IMR-90 (cell line): ENCODE results near the gene CNST. TPM values are rescaled to one million over a fixed set of nuclear protein-coding genes. Genes with fewer than 3 reads are reported as not detected.
A peak's percentile ranks its signal among the peaks of the same experiment; 100 is the strongest.

Source experiments
- ATAC-seq: fragments of 200-7000 bp; cut with Tn5 transposase; 2 replicates; pipeline ENCODE4 v1.9.1; 2020; ENCODE audit warnings: low read depth, mild to moderate bottlenecking, moderate library complexity
- BruUV-seq: library from RNA; stranded (reverse); fragments of 400-500 nt; replicated peaks from 2 replicates; lab custom pipeline; 2021; lab: Mats Ljungman, UMichigan
- CTCF ChIA-PET: fragments of 300-600 bp; formaldehyde crosslinking; extraction: SDS; loops from one replicate; lab custom pipeline; 2021; ENCODE audit warnings: antibody characterized with exemption; lab: Yijun Ruan, JAX
- POLR2A ChIA-PET: fragments of 300-600 bp; sonication (Branson Sonifier 250); formaldehyde crosslinking; loops from one replicate; lab custom pipeline; 2022; ENCODE audit warnings: antibody characterized with exemption; ENCODE audit not compliant: unreplicated experiment; lab: Charles Lee
- DNase-seq: peaks from one replicate; pipeline ENCODE4 v3.0.0; 2013
- H2AFZ ChIP-seq: replicated peaks from 2 replicates; pipeline ENCODE3; 2013; ENCODE audit warnings: low read length, mild to moderate bottlenecking; ENCODE audit not compliant: poor library complexity
- H2AK5ac ChIP-seq: 2 replicates; pipeline ENCODE4 v1.6.1; 2013; ENCODE audit warnings: low read depth, low read length, inconsistent platforms
- H2AK9ac ChIP-seq: replicated peaks from 2 replicates; pipeline ENCODE3; 2013; ENCODE audit warnings: mild to moderate bottlenecking, low read depth, low read length, moderate library complexity; ENCODE audit not compliant: poor library complexity
- H2BK120ac ChIP-seq: 2 replicates; pipeline ENCODE4 v1.6.1; 2013; ENCODE audit warnings: low read depth, low read length, inconsistent platforms
- H2BK15ac ChIP-seq: 3 replicates; pipeline ENCODE4 v1.6.1; 2013; ENCODE audit warnings: low read depth, low read length, inconsistent platforms
- H2BK20ac ChIP-seq: 2 replicates; pipeline ENCODE4 v1.6.1; 2013; ENCODE audit warnings: low read depth, mild to moderate bottlenecking, inconsistent platforms, low read length, moderate library complexity
- H2BK5ac ChIP-seq: 2 replicates; pipeline ENCODE4 v1.6.1; 2013; ENCODE audit warnings: mild to moderate bottlenecking, low read depth, low read length, inconsistent platforms; ENCODE audit not compliant: poor library complexity, severe bottlenecking
- H3K14ac ChIP-seq: replicated peaks from 2 replicates; pipeline ENCODE4 v1.6.1; 2013; ENCODE audit warnings: low read depth, low read length, inconsistent platforms
- H3K18ac ChIP-seq: 2 replicates; pipeline ENCODE4 v1.6.1; 2013; ENCODE audit warnings: low read depth, low read length, control low read depth
- H3K23ac ChIP-seq: 2 replicates; pipeline ENCODE4 v1.6.1; 2013; ENCODE audit warnings: low read depth, low read length, inconsistent platforms
- H3K27ac ChIP-seq: 2 replicates; pipeline ENCODE4 v1.5.1; 2013; ENCODE audit warnings: mild to moderate bottlenecking, control low read depth, low read length; ENCODE audit not compliant: insufficient read depth
- H3K27me3 ChIP-seq: 2 replicates; pipeline ENCODE4 v1.6.1; 2013; ENCODE audit warnings: low read length; ENCODE audit not compliant: control insufficient read depth, insufficient read depth
- H3K36me3 ChIP-seq: 2 replicates; pipeline ENCODE4 v1.6.1; 2013; ENCODE audit warnings: low read length, mixed read lengths; ENCODE audit not compliant: control insufficient read depth, insufficient read depth
- H3K4ac ChIP-seq: 2 replicates; pipeline ENCODE4 v1.6.1; 2013; ENCODE audit warnings: low read depth, low read length, inconsistent platforms
- H3K4me1 ChIP-seq: 2 replicates; pipeline ENCODE4 v1.6.1; 2013; ENCODE audit warnings: low read length, mixed read lengths; ENCODE audit not compliant: control insufficient read depth, insufficient read depth
- H3K4me2 ChIP-seq: 2 replicates; pipeline ENCODE4 v1.6.1; 2013; ENCODE audit warnings: low read depth, mild to moderate bottlenecking, control low read depth, low read length, moderate library complexity
- H3K4me3 ChIP-seq: 2 replicates; pipeline ENCODE4 v1.5.1; 2013; ENCODE audit warnings: low read depth, mild to moderate bottlenecking, control low read depth, low read length, moderate library complexity; ENCODE audit not compliant: insufficient read depth
- H3K56ac ChIP-seq: 2 replicates; pipeline ENCODE4 v1.6.1; 2013; ENCODE audit warnings: low read length, inconsistent platforms; ENCODE audit not compliant: insufficient read depth; ENCODE audit errors: extremely low read depth
- H3K79me1 ChIP-seq, 2 experiments: 2 replicates each; pipeline ENCODE4 v1.6.1; 2013; ENCODE audit warnings: low read length in 2 of 2, inconsistent platforms in 1 of 2, low read depth in 1 of 2
- H3K9ac ChIP-seq: 2 replicates; pipeline ENCODE4 v1.6.1; 2013; ENCODE audit warnings: low read depth, low read length, control low read depth
- H3K9me1 ChIP-seq: 2 replicates; pipeline ENCODE4 v1.6.1; 2013; ENCODE audit warnings: low read length, inconsistent platforms; ENCODE audit not compliant: insufficient read depth
- H3K9me3 ChIP-seq: 2 replicates; pipeline ENCODE4 v1.6.1; 2013; ENCODE audit warnings: low read length; ENCODE audit not compliant: control insufficient read depth, insufficient read depth
- H4K20me1 ChIP-seq: 2 replicates; pipeline ENCODE4 v1.6.1; 2013; ENCODE audit warnings: low read length, inconsistent platforms; ENCODE audit not compliant: insufficient read depth
- H4K5ac ChIP-seq: 2 replicates; pipeline ENCODE4 v1.6.1; 2013; ENCODE audit warnings: mild to moderate bottlenecking, low read depth, low read length, control low read depth
- H4K8ac ChIP-seq, 2 experiments: 2 replicates each; pipeline ENCODE4 v1.6.1; 2013; ENCODE audit warnings: low read depth in 2 of 2, low read length in 2 of 2, control low read depth in 1 of 2, inconsistent platforms in 1 of 2
- H4K91ac ChIP-seq: 2 replicates; pipeline ENCODE4 v1.6.1; 2013; ENCODE audit warnings: low read depth, low read length, inconsistent platforms; ENCODE audit not compliant: insufficient read depth
- BHLHE40 ChIP-seq: fragments of 150-350 bp; IDR thresholded peaks from 2 replicates; pipeline ENCODE4 v1.6.1; 2016; ENCODE audit warnings: mild to moderate bottlenecking, low read depth, low read length
- CHD1 ChIP-seq: IDR thresholded peaks from 2 replicates; pipeline ENCODE4 v1.6.1; 2012; ENCODE audit warnings: low read depth, low read length, improper control_type of control experiment
- ELK1 ChIP-seq: fragments of 150-350 bp; IDR thresholded peaks from 2 replicates; pipeline ENCODE4 v1.6.1; 2016; ENCODE audit warnings: low read depth, mild to moderate bottlenecking, low read length, moderate library complexity, borderline replicate concordance
- MAFK ChIP-seq: IDR thresholded peaks from 2 replicates; pipeline ENCODE4 v1.6.1; 2012; ENCODE audit warnings: low read depth, low read length, improper control_type of control experiment
- MAZ ChIP-seq: IDR thresholded peaks from 2 replicates; pipeline ENCODE4 v1.6.1; 2012; ENCODE audit warnings: low read depth, mild to moderate bottlenecking, low read length, improper control_type of control experiment, moderate library complexity, borderline replicate concordance
- RFX5 ChIP-seq: IDR thresholded peaks from 2 replicates; pipeline ENCODE4 v1.8.0; 2012; ENCODE audit warnings: low read depth, mild to moderate bottlenecking, low read length, moderate library complexity
- WGBS, 2 experiments: methylation state at CpG; one replicate each; pipeline versions ENCODE4 v1.1.5 to v1.1.7; 2013; ENCODE audit warnings: missing lambda C conversion rate in 2 of 2; ENCODE audit not compliant: insufficient read length in 1 of 2; ENCODE audit errors: extremely low coverage in 2 of 2; 5-methylcytosine and 5-hydroxymethylcytosine counted together
- dilution Hi-C: fragments of 300-500 bp; cut with HindIII; formaldehyde crosslinking; loops from one replicate; pipeline ENCODE4 v1.14.3; 2018; ENCODE audit warnings: low sequenced_read_pairs; ENCODE audit not compliant: unreplicated experiment
- in situ Hi-C: fragments of 300-500 bp; cut with MboI; formaldehyde crosslinking; loops from 3 replicates; pipeline ENCODE4 v1.14.3; 2019; ENCODE audit warnings: low sequenced_read_pairs, inconsistent platforms, mixed read lengths
- intact Hi-C: fragments of 100-400 bp; cut with micrococcal nuclease; formaldehyde crosslinking; loops from 2 replicates; pipeline ENCODE4 v1.10.0; 2022
- polyA plus RNA-seq, 3 experiments: library from polyadenylated mRNA; depleted of rRNA; stranded (reverse); fragments of >200 nt; gene quantifications; 2 replicates each; pipeline ENCODE4 v1.2.3, GENCODE V29; 2012; ENCODE audit warnings: low replicate concordance in 1 of 3
- total RNA-seq: library from RNA; depleted of rRNA; stranded (reverse); fragments of >200 nt; gene quantifications from 2 replicates; pipeline ENCODE4 v1.2.3, GENCODE V29; 2012

Gene CNST
- total and polyA plus RNA-seq, 2 of the 4 experiments (the other 2 are of a cell fraction), result 15.4 to 25.5 TPM

- intact Hi-C loops, result no loop called here
- POLR2A ChIA-PET, result no interaction called here
- Histone ChIP-seq H2BK5ac (no peak overlapping the region), H3K4me2 (no peak overlapping the region), H3K14ac (no peak overlapping the region), H3K23ac (peak overlapping the region; percentile 75), H4K8ac (peak overlapping the region in 1 of 2 experiments; percentile 12; a peak in 1 of 4 replicates), H2BK20ac (no peak overlapping the region), H2AK9ac (no peak overlapping the region), H3K4ac (peak overlapping the region; percentile 53; the same call in 1 of the 2 replicates), H4K91ac (no peak overlapping the region), H3K27me3 (no peaks in the 10 kb centered on the region), H3K27ac (no peak overlapping the region), H3K36me3 (no peaks in the 10 kb centered on the region), H3K79me1 (no peaks in the 10 kb centered on the region; a peak in 1 of 4 replicates), H3K4me1 (peaks cover 4% of the 10 kb centered on the region; the same call in 1 of the 2 replicates), H3K56ac (no peak overlapping the region), H3K18ac (no peak overlapping the region), H3K4me3 (no peak overlapping the region), H2AK5ac (no peak overlapping the region; the same call in 1 of the 2 replicates), H3K9ac (no peak overlapping the region), H4K5ac (no peak overlapping the region), H4K20me1 (no peaks in the 10 kb centered on the region), H3K9me1 (peaks cover 8% of the 10 kb centered on the region), H2AFZ (peak overlapping the region; percentile 4), H3K9me3 (no peaks in the 10 kb centered on the region), H2BK15ac (no peak overlapping the region), H2BK120ac (peak overlapping the region; percentile 48)
- in situ Hi-C loops, result loop anchor here (25.0 kb wide), 1 partner anchor 1517 kb away; the partner anchor contains the start of gene KIF26B
- ATAC-seq, result peak; percentile 53
- WGBS, 2 experiments, result 67% methylated on average over 1 of the region's 1 CpG; no CpG with 5 or more reads in 1 of the 2 experiments
- dilution Hi-C loops, result no loop called here
- CTCF ChIA-PET, result no interaction called here
- TF ChIP-seq MAZ (no peak), ELK1 (no peak), RFX5 (no peak), CHD1 (no peak), MAFK (no peak), BHLHE40 (no peak)
- DNase-seq, result no peak
- BruUV-seq, result no TSS peak
Measured at GRCh38 chr1:246679794-246680177, 113.5 kb downstream of the CNST start.
